Body of pancreas (tissue), 4 donors: ENCODE measurements around the gene THBS1. TPM values are rescaled to one million over a fixed set of nuclear protein-coding genes. Genes with fewer than 3 reads are reported as not detected.

ENCODE experiments used
- ATAC-seq: fragments of 150-250 bp; one replicate; pipeline ENCODE4 v1.9.1; 2016
- DNase-seq, 4 donors: peaks; one replicate each; pipeline ENCODE4 v3.0.0-alpha.2; 2019
- H3K27ac ChIP-seq, 4 donors: fragments of 200-600 bp; sonication (generic); 1 replicate in 3 of 4; 2 replicates in 1 of 4; pipeline versions ENCODE4 v1.5.1 to v1.6.1; 2016 to 2019; ENCODE audit warnings: mild to moderate bottlenecking in 1 of 4, mixed read lengths in 1 of 4, moderate library complexity in 1 of 4
- H3K27me3 ChIP-seq, 2 donors: fragments of 200-600 bp; sonication (generic); one replicate each; pipeline ENCODE4 v1.6.0; 2016; ENCODE audit warnings: mild to moderate bottlenecking in 1 of 2
- H3K36me3 ChIP-seq, 2 donors: fragments of 200-600 bp; sonication (generic); replicated peaks in 1 of 2; 2 replicates each; pipeline ENCODE4 v1.5.1; 2016; ENCODE audit warnings: low read depth in 2 of 2; ENCODE audit not compliant: insufficient read depth in 1 of 2
- H3K4me1 ChIP-seq: fragments of 200-600 bp; sonication (generic); one replicate; pipeline ENCODE4 v1.6.0; 2016
- H3K4me3 ChIP-seq, 2 donors: fragments of 200-600 bp; sonication (generic); 1 replicate in 1 of 2; 2 replicates in 1 of 2; pipeline ENCODE4 v1.5.1; 2016 to 2019
- H3K9me3 ChIP-seq, 3 donors: fragments of 200-600 bp; sonication (generic); 1 replicate in 2 of 3; 2 replicates in 1 of 3; pipeline ENCODE4 v1.5.1; 2016
- CTCF ChIP-seq, 7 experiments: fragments of 450-650 bp in 4 of 7; fragments of 200-600 bp in 3 of 7; sonication (generic) in 3 of 7; IDR thresholded peaks; one replicate each; pipeline ENCODE4 v1.5.1; 2016 to 2019; ENCODE audit warnings: antibody characterized with exemption in 7 of 7
- POLR2A ChIP-seq, 3 donors: fragments of 450-650 bp; IDR thresholded peaks; one replicate each; pipeline ENCODE4 v1.6.1; 2016; ENCODE audit warnings: antibody characterized with exemption in 3 of 3, mild to moderate bottlenecking in 2 of 3
- WGBS, 2 donors: methylation state at CpG; one replicate each; pipeline ENCODE4 v1.1.5; 2017; 5-methylcytosine and 5-hydroxymethylcytosine counted together
- intact Hi-C: fragments of 100-400 bp; cut with DNase I; formaldehyde crosslinking; loops from one replicate; pipeline ENCODE4 v1.15.1; 2023
- total RNA-seq, 2 donors: library from RNA; depleted of rRNA; stranded (reverse); fragments of >200 nt; gene quantifications; one replicate each; pipeline ENCODE4 v1.1.0, GENCODE V29; 2016

Gene THBS1
- total RNA-seq, 2 donors from 2014 or later = 139 to 398 TPM

- Histone ChIP-seq H3K27ac (no peak overlapping the region), H3K27me3 (no peaks in the 10 kb centered on the region), H3K9me3 (no peaks in the 10 kb centered on the region), H3K36me3 (no peaks in the 10 kb centered on the region), H3K4me3 (no peak overlapping the region), H3K4me1 (no peaks in the 10 kb centered on the region)
- TF ChIP-seq CTCF (IDR thresholded peaks at IDR 0.05) = no peak
- no peak for TF ChIP-seq POLR2A (IDR thresholded peaks at IDR 0.05)
- 68 to 86% methylated on average over 11 to 13 of the region's 13 CpGs for WGBS, 2 donors
- DNase-seq = no peak
- ATAC-seq = no peak
- intact Hi-C loops = no loop called here
These were observed 63.3 kb downstream of the THBS1 start for GRCh38 chr15:39644136-39644535.

GRCh38 chr15:39645138-39645975 lies 64.5 kb downstream of the THBS1 start:
- no peak for DNase-seq

GRCh38 chr15:39645976-39646257 lies 65.0 kb downstream of the THBS1 start:
- ATAC-seq = no peak
- no peaks in the 10 kb centered on the region for H3K36me3 ChIP-seq
- no peaks in the 10 kb centered on the region for H3K4me1 ChIP-seq
- no peaks in the 10 kb centered on the region for H3K9me3 ChIP-seq
- no peak for DNase-seq
- H3K27me3 ChIP-seq = no peaks in the 10 kb centered on the region
- 81 to 100% methylated on average over 2 of the region's 2 CpGs for WGBS, 2 donors
- no peak overlapping the region for H3K27ac ChIP-seq
- no peak for TF ChIP-seq POLR2A (IDR thresholded peaks at IDR 0.05)
- TF ChIP-seq CTCF (IDR thresholded peaks at IDR 0.05) = no peak
- intact Hi-C loops = no loop called here
- no peak overlapping the region for H3K4me3 ChIP-seq

More at GRCh38 chr15:39645138-39645975, 64.5 kb downstream of the THBS1 start:
- ATAC-seq = no peak
- Histone ChIP-seq H3K4me1 (no peaks in the 10 kb centered on the region), H3K4me3 (no peak overlapping the region), H3K27me3 (no peaks in the 10 kb centered on the region), H3K27ac (no peak overlapping the region), H3K36me3 (no peaks in the 10 kb centered on the region), H3K9me3 (no peaks in the 10 kb centered on the region)
- WGBS, 2 donors = 80 to 89% methylated on average over 11 to 15 of the region's 20 CpGs
- TF ChIP-seq CTCF (IDR thresholded peaks at IDR 0.05) (no peak), POLR2A (IDR thresholded peaks at IDR 0.05) (no peak)
- intact Hi-C loops = no loop called here

GRCh38 chr15:39646425-39646824 lies 65.5 kb downstream of the THBS1 start:
- TF ChIP-seq POLR2A (IDR thresholded peaks at IDR 0.05) (no peak), CTCF (IDR thresholded peaks at IDR 0.05) (no peak)
- Histone ChIP-seq H3K36me3 (no peaks in the 10 kb centered on the region), H3K27ac (no peak overlapping the region), H3K4me3 (no peak overlapping the region), H3K4me1 (no peaks in the 10 kb centered on the region), H3K27me3 (no peaks in the 10 kb centered on the region), H3K9me3 (no peaks in the 10 kb centered on the region)
- intact Hi-C loops = no loop called here
- DNase-seq (no peak), ATAC-seq (no peak)
- WGBS, 2 donors = 94 to 95% methylated on average over 5 of the region's 5 CpGs

Other genes with a start within 250 kb of the THBS1 start
- gene FSIP1, start 201.8 kb downstream of the THBS1 start, total RNA-seq = under 1 TPM in 1 of 2 donors, not detected in 1; 0.33 TPM